BLaER1 treated with 17β-estradiol and CSF1 and Interleukin-3, amounts not matched to agents 10 nM and 100 nM (cell line): ENCODE results near the gene MRPL46.
"Not testable (repeated sequence)": the region's sequence is repeated elsewhere in the genome, so short reads cannot be mapped to it uniquely, and the experiment has no call there.

Experiments used
- H3K27ac ChIP-seq, 11 experiments: shearing (Covaris generic); formaldehyde crosslinking; 2 replicates each; pipeline ENCODE4 v1.8.1; 2022
- H3K27me3 ChIP-seq, 11 experiments: shearing (Covaris generic); formaldehyde crosslinking; 2 replicates each; pipeline ENCODE4 v1.8.1; 2022
- H3K36me3 ChIP-seq, 11 experiments: shearing (Covaris generic); formaldehyde crosslinking; 2 replicates each; pipeline ENCODE4 v1.8.1; 2022
- H3K4me1 ChIP-seq, 10 experiments: shearing (Covaris generic); formaldehyde crosslinking; 2 replicates each; pipeline ENCODE4 v1.8.1; 2022
- H3K4me2 ChIP-seq, 11 experiments: shearing (Covaris generic); formaldehyde crosslinking; 2 replicates each; pipeline ENCODE4 v1.8.1; 2022
- H3K4me3 ChIP-seq, 10 experiments: shearing (Covaris generic); formaldehyde crosslinking; 2 replicates each; pipeline ENCODE4 v1.8.1; 2022
- H3K9ac ChIP-seq, 11 experiments: shearing (Covaris generic); formaldehyde crosslinking; 2 replicates each; pipeline ENCODE4 v1.8.1; 2022
- H3K9me3 ChIP-seq, 11 experiments: shearing (Covaris generic); formaldehyde crosslinking; replicated peaks in 1 of 11; 2 replicates each; pipeline ENCODE4 v1.8.1; 2022
- H4K20me1 ChIP-seq, 11 experiments: shearing (Covaris generic); formaldehyde crosslinking; 2 replicates each; pipeline ENCODE4 v1.8.1; 2022
- Cebpa-rat ChIP-seq, 11 experiments: shearing (Covaris generic); IDR thresholded peaks; 2 replicates each; pipeline ENCODE4 v1.8.1; 2022

The MRPL46 gene

DNA sequence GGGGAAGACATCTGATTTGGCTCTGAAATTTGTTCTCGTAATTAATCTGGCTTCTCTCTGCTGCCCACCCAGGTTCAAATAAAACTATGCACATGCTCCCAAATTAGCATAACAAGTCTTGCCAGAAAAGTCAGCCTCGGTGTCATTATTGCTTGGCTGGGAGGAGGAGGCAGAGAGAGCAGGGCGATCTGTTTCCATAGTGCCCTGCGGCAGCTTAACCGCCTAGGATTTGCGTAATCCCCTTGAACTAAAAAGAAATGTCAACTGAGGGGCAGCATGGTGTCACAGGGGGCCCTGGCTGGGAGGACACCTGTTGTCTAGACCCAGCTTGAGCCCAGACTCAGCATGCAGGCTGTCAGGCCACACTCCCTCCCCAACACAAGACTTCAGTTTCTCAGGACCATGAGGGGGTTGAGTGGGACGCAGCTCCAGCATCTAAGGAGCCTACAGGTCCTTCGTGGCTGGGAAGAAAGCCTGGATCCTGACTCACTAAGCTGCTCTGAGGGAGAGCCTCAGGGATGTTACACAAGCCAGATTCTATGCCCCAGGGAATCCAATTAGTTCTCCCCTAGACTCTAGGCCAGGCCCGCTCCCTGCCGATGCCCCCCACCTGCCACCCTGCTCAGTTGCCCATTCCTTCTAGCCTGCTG is 17.6 kb upstream of the MRPL46 start:
- Histone ChIP-seq H3K4me2 (no peak overlapping the region), H3K27ac (no peak overlapping the region)

GRCh38 chr15:88482263-88482662 is 15.1 kb upstream of the MRPL46 start:
- no peak overlapping the region for H3K4me3 ChIP-seq
- peaks cover 23 to 45% (median 33%) of the 10 kb centered on the region in 11 experiments for H3K36me3 ChIP-seq
- peak overlapping the region in 5 of 11 experiments; percentile 10 to 76 (median 57); a peak in 4 of 22 replicates for H3K4me2 ChIP-seq
- no peak for TF ChIP-seq Cebpa-rat (IDR thresholded peaks at IDR 0.05)
- H3K27ac ChIP-seq, result peak overlapping the region in 2 of 11 experiments; percentile 10 to 17; a peak in 1 of 22 replicates
- H3K4me1 ChIP-seq, result peaks cover 6 to 30% (median 20%) of the 10 kb centered on the region in 10 experiments
- no peak overlapping the region for H3K9ac ChIP-seq
- peaks cover 0 to 9% (median 0%) of the 10 kb centered on the region in 11 experiments; a peak in 5 of 22 replicates for H4K20me1 ChIP-seq
- H3K9me3 ChIP-seq, result no peaks in the 10 kb centered on the region
- H3K27me3 ChIP-seq, result no peaks in the 10 kb centered on the region

More for the DNA sequence above, 17.6 kb upstream of the MRPL46 start:
- Histone ChIP-seq H3K9ac (no peak overlapping the region), H3K4me1 (peaks cover 6 to 43% (median 29%) of the 10 kb centered on the region in 10 experiments), H3K4me3 (no peak overlapping the region), H4K20me1 (peaks cover 0 to 9% (median 0%) of the 10 kb centered on the region in 11 experiments; a peak in 1 of 22 replicates), H3K9me3 (no peaks in the 10 kb centered on the region), H3K27me3 (no peaks in the 10 kb centered on the region), H3K36me3 (peaks cover 0 to 19% (median 8%) of the 10 kb centered on the region in 11 experiments; a peak in 15 of 22 replicates)
- no peak for TF ChIP-seq Cebpa-rat (IDR thresholded peaks at IDR 0.05)

DNA sequence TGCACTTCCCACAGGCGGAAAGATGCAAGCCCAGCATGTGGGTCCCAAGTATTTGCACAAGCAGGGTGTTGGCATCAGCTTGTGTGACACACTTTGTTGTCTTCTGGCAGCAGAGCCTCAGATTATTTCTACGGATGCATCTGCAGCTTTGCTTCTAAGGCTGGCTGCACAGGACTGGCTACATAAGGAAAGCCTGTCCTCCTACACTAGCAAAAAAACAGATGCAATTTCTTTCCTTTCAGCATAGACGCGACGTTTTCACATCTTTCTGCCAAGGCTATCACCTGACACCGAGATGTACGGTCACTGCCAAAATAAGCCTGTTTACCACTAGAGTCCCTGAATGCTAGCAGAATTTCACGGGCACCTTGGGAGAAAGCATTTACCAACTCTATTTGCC is 13.8 kb upstream of the MRPL46 start:
- Histone ChIP-seq H3K9ac (no peak overlapping the region), H3K27ac (no peak overlapping the region)
- no peak for TF ChIP-seq Cebpa-rat (IDR thresholded peaks at IDR 0.05)

DNA sequence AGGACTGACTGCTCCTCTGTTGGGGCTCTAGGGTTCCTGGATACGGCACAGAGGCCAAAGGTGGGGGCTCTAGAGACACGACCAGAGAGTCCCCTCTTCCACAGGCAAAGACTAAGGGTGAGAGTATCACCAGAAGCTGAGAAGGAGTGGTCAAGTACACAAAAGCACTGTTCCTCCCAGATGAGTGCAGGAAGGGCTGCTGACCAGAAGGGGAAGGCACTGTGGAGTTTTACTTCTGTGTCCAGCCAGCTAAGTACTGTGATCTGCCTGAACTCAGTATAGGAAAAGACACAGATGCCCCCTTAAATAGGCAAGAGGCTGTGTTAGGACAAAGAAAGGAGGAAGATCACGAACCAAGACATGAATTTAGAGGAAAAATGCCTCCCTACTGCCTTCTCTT is 12.0 kb upstream of the MRPL46 start:
- H3K4me3 ChIP-seq, result no peak overlapping the region
- TF ChIP-seq Cebpa-rat (IDR thresholded peaks at IDR 0.05), result no peak
- H3K27me3 ChIP-seq, result no peaks in the 10 kb centered on the region
- no peak overlapping the region for H3K4me2 ChIP-seq
- peaks cover 0 to 25% (median 5%) of the 10 kb centered on the region in 11 experiments; a peak in 8 of 22 replicates for H4K20me1 ChIP-seq
- H3K36me3 ChIP-seq, result peaks cover 52 to 76% (median 62%) of the 10 kb centered on the region in 11 experiments
- no peaks in the 10 kb centered on the region for H3K9me3 ChIP-seq
- H3K4me1 ChIP-seq, result peaks cover 6 to 23% (median 16%) of the 10 kb centered on the region in 10 experiments
- H3K27ac ChIP-seq, result no peak overlapping the region
- H3K9ac ChIP-seq, result no peak overlapping the region

More for the DNA sequence above, 13.8 kb upstream of the MRPL46 start:
- H3K9me3 ChIP-seq, result no peaks in the 10 kb centered on the region
- H4K20me1 ChIP-seq, result peaks cover 0 to 13% (median 4%) of the 10 kb centered on the region in 11 experiments; a peak in 8 of 22 replicates
- no peak overlapping the region for H3K4me3 ChIP-seq
- H3K27me3 ChIP-seq, result no peaks in the 10 kb centered on the region
- H3K4me2 ChIP-seq, result peak overlapping the region in 8 of 11 experiments; percentile 13 to 76 (median 59); a peak in 14 of 22 replicates
- H3K36me3 ChIP-seq, result peaks cover 34 to 58% (median 44%) of the 10 kb centered on the region in 11 experiments
- H3K4me1 ChIP-seq, result peaks cover 6 to 23% (median 16%) of the 10 kb centered on the region in 10 experiments

GRCh38 chr15:88477904-88478303 is 10.7 kb upstream of the MRPL46 start:
- Histone ChIP-seq H3K9ac (peak overlapping the region in 1 of 11 experiments; percentile 3; a peak in 1 of 22 replicates), H4K20me1 (peaks cover 0 to 28% (median 5%) of the 10 kb centered on the region in 11 experiments; a peak in 10 of 22 replicates), H3K36me3 (peaks cover 65 to 88% (median 75%) of the 10 kb centered on the region in 11 experiments), H3K4me2 (no peak overlapping the region), H3K4me3 (no peak overlapping the region), H3K27me3 (no peaks in the 10 kb centered on the region), H3K9me3 (no peaks in the 10 kb centered on the region), H3K4me1 (peaks cover 6 to 23% (median 16%) of the 10 kb centered on the region in 10 experiments), H3K27ac (no peak overlapping the region)
- no peak for TF ChIP-seq Cebpa-rat (IDR thresholded peaks at IDR 0.05)

GRCh38 chr15:88477126-88477525 is 9.9 kb upstream of the MRPL46 start:
- Histone ChIP-seq H3K4me1 (peaks cover 6 to 16% (median 13%) of the 10 kb centered on the region in 10 experiments), H3K27ac (no peak overlapping the region), H3K36me3 (peaks cover 73 to 96% (median 83%) of the 10 kb centered on the region in 11 experiments), H3K9me3 (no peaks in the 10 kb centered on the region), H4K20me1 (peaks cover 0 to 34% (median 11%) of the 10 kb centered on the region in 11 experiments; a peak in 10 of 22 replicates), H3K4me3 (no peak overlapping the region), H3K4me2 (no peak overlapping the region), H3K27me3 (no peaks in the 10 kb centered on the region), H3K9ac (no peak overlapping the region)
- TF ChIP-seq Cebpa-rat (IDR thresholded peaks at IDR 0.05), result no peak

DNA sequence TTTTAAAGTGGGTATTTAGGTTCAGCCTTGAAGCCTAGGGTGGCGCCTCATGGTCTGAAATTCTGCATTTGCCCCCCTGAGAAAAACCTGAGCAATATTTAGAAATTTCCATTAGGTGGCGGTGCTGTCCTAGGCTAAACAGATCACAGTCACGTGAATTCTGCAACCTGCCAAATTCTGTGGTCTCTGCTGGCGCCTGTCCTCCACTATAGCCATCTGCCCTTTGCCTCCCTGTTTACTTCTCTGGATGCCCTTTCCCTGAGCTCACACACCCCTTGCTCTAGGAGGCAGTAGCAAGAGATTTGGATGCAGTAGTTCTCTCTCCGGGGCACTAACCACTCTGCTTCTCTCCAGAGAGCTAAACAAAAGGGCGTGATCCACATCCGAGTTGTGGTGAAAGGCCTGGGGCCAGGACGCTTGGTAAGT is 9.5 kb upstream of the MRPL46 start:
- Histone ChIP-seq H4K20me1 (peaks cover 0 to 34% (median 15%) of the 10 kb centered on the region in 11 experiments; a peak in 11 of 22 replicates), H3K27me3 (no peaks in the 10 kb centered on the region), H3K9me3 (no peaks in the 10 kb centered on the region), H3K4me1 (peaks cover 3 to 12% (median 8%) of the 10 kb centered on the region in 10 experiments), H3K4me2 (no peak overlapping the region), H3K9ac (no peak overlapping the region), H3K27ac (no peak overlapping the region), H3K4me3 (no peak overlapping the region), H3K36me3 (peaks cover 77 to 99% (median 88%) of the 10 kb centered on the region in 11 experiments)
- no peak for TF ChIP-seq Cebpa-rat (IDR thresholded peaks at IDR 0.05)

DNA sequence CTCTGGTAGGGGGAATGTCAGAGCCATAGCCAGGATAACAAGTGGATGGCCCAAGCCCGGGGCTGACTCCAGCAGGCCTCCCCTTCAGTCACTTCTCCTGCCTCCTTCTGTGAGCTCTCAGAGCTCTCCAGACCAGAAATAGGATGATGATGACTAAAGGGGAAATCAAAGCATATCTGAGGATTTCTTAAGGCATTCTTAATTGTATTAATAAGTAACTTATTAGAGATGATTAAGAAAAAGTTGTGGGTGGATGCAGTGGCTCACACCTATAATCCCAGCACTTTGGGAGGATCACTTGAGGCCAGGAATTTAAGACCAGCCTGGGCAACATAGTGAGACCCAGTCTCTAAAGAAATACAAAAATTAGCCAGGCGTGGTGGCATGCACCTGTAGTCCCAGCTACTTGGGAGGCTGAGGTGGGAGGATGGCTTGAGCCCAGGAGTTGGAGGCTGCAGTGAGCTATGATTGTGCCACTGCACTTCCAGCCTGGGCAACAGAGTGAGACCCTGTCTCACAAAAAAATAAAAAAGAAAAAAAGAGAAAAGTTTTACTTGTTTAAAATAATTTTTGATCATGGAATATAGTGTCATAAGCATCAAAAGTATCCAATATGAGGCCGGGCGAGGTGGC is 6.6 kb upstream of the MRPL46 start:
- H3K4me1 ChIP-seq, result peaks cover 2 to 25% (median 14%) of the 10 kb centered on the region in 10 experiments
- not testable (repeated sequence) for H3K4me3 ChIP-seq, H3K27ac ChIP-seq, H3K4me2 ChIP-seq, H3K27me3 ChIP-seq, H3K9me3 ChIP-seq, H3K9ac ChIP-seq
- H4K20me1 ChIP-seq, result peaks cover 0 to 34% (median 15%) of the 10 kb centered on the region in 11 experiments; a peak in 11 of 22 replicates
- H3K36me3 ChIP-seq, result peaks cover 74 to 100% (median 92%) of the 10 kb centered on the region in 11 experiments

DNA sequence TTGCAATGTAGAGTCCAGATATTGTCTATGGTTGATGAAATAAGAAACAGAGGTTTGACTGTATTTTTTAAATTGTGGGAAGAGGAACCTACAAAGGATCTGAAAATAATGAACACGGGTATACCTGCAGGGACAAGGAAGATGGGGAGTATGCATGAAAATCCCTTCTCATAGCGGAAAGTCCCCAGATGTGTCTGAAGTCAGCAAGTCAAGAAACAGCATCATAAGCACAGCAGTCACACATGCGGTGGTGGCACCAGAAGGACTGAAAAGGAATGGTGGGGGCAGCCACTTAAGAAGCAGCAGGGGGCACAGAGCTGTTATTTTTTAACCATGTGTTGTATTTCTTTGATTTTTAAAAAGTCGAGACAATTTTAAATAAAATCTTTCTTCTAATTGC is 5.0 kb upstream of the MRPL46 start:
- no peak overlapping the region for H3K4me2 ChIP-seq
- no peak for TF ChIP-seq Cebpa-rat (IDR thresholded peaks at IDR 0.05)
- no peaks in the 10 kb centered on the region for H3K27me3 ChIP-seq
- H3K4me1 ChIP-seq, result peaks cover 10 to 33% (median 22%) of the 10 kb centered on the region in 10 experiments
- no peak overlapping the region for H3K27ac ChIP-seq
- no peaks in the 10 kb centered on the region for H3K9me3 ChIP-seq
- no peak overlapping the region for H3K4me3 ChIP-seq
- no peak overlapping the region for H3K9ac ChIP-seq
- peaks cover 58 to 88% (median 76%) of the 10 kb centered on the region in 11 experiments for H3K36me3 ChIP-seq
- peaks cover 0 to 34% (median 14%) of the 10 kb centered on the region in 11 experiments; a peak in 11 of 22 replicates for H4K20me1 ChIP-seq
